Nucleus accumbens (tissue), 56 donors: ENCODE results near the gene LUC7L.
"Not testable (repeated sequence)": the region's sequence is repeated elsewhere in the genome, so short reads cannot be mapped to it uniquely, and the experiment has no call there.

ENCODE experiments used
- DNase-seq, 56 donors: peaks; one replicate each; lab custom pipeline; 2025; lab: John Stamatoyannopoulos, UW

The LUC7L gene

GRCh38 chr16:234468-235305, 5.4 kb upstream of the LUC7L start, which contains the start of gene FAM234A:
TSS of gene FAM234A (plus strand) at chr16:234821. CDS start at chr16:254414, 19,593 bp downstream.
- peak in 55 of 56 donors; percentile 36 to 94 (median 84) for DNase-seq

- no peak for DNase-seq
These were observed 1.7 kb upstream of the LUC7L start for GRCh38 chr16:230949-231348.

- DNase-seq: not testable (repeated sequence)
These were observed 1.1 kb upstream of the LUC7L start for GRCh38 chr16:230351-230750.

GRCh38 chr16:229731-230281, 557 bp upstream of the LUC7L start:
- no peak for DNase-seq

GRCh38 chr16:228151-228851, 948 bp downstream of the LUC7L start:
- DNase-seq: peak in 3 of 56 donors; percentile 39 to 41 (median 40)

GRCh38 chr16:220021-220420, 9.2 kb downstream of the LUC7L start:
- no peak for DNase-seq

- DNase-seq: no peak
These were observed 16.2 kb downstream of the LUC7L start for GRCh38 chr16:212999-213398.

GRCh38 chr16:211631-212180, 17.5 kb downstream of the LUC7L start:
- not testable (repeated sequence) for DNase-seq

GRCh38 chr16:209359-209758, 19.9 kb downstream of the LUC7L start:
- not testable (repeated sequence) for DNase-seq

- DNase-seq: not testable (repeated sequence)
These were observed 25.2 kb downstream of the LUC7L start for GRCh38 chr16:204046-204445.

GRCh38 chr16:203246-203645, 26.0 kb downstream of the LUC7L start:
- DNase-seq: no peak

- no peak for DNase-seq
These were observed 28.9 kb downstream of the LUC7L start for GRCh38 chr16:200388-200787.

- DNase-seq: no peak
These were observed 34.7 kb downstream of the LUC7L start for GRCh38 chr16:194516-194915.

- DNase-seq: no peak
These were observed 35.8 kb downstream of the LUC7L start for GRCh38 chr16:193441-193840.

GRCh38 chr16:192686-193085, 36.6 kb downstream of the LUC7L start:
- no peak for DNase-seq

GRCh38 chr16:191831-192230, 37.4 kb downstream of the LUC7L start:
- DNase-seq: no peak

GRCh38 chr16:189604-190186, 39.6 kb downstream of the LUC7L start:
- DNase-seq: no peak

GRCh38 chr16:188674-189073, 40.6 kb downstream of the LUC7L start:
- no peak for DNase-seq

- no peak for DNase-seq
These were observed 41.9 kb downstream of the LUC7L start for GRCh38 chr16:187330-187729.

GRCh38 chr16:185691-186090, 43.6 kb downstream of the LUC7L start:
- DNase-seq: no peak

- DNase-seq: no peak
These were observed 44.0 kb downstream of the LUC7L start for GRCh38 chr16:185213-185612.
